H1 (cell line): ENCODE data around the gene KLHL15. TPM values are rescaled to one million over a fixed set of nuclear protein-coding genes. Genes with fewer than 3 reads are reported as not detected.

Source experiments
- CREB1 ChIP-seq: IDR thresholded peaks from 2 replicates; pipeline ENCODE4 v1.6.1; 2012; ENCODE audit warnings: inconsistent platforms
- CTBP2 ChIP-seq: IDR thresholded peaks from 2 replicates; pipeline ENCODE4 v1.7.0; 2011; ENCODE audit warnings: borderline replicate concordance, mild to moderate bottlenecking, moderate library complexity, mixed read lengths, low read length; ENCODE audit not compliant: insufficient read depth, insufficient read length
- NANOG ChIP-seq: IDR thresholded peaks from 2 replicates; pipeline ENCODE4 v1.6.1; 2011; ENCODE audit warnings: low read length, low read depth, mild to moderate bottlenecking, inconsistent platforms; ENCODE audit not compliant: insufficient read depth, poor library complexity, severe bottlenecking
- SAP30 ChIP-seq: fragments of 300-600 bp; sonication (generic); IDR thresholded peaks from 2 replicates; pipeline ENCODE4 v1.7.1; 2012; ENCODE audit warnings: low read length, moderate library complexity, mild to moderate bottlenecking, inconsistent platforms; ENCODE audit not compliant: insufficient read depth, insufficient replicate concordance
- SP1 ChIP-seq: IDR thresholded peaks from 2 replicates; pipeline ENCODE4 v1.6.1; 2011; ENCODE audit warnings: low read depth, low read length
- YY1 ChIP-seq: IDR thresholded peaks from 2 replicates; pipeline ENCODE4 v1.6.1; 2011; ENCODE audit warnings: low read depth, mild to moderate bottlenecking, low read length
- polyA plus RNA-seq, 7 experiments: library from polyadenylated mRNA; depleted of rRNA in 3 of 7; stranded (reverse) in 5 of 7; unstranded in 2 of 7; fragments of >200 nt in 5 of 7; fragments of 200-250 nt in 2 of 7; gene quantifications; 1 replicate in 5 of 7; 2 replicates in 1 of 7; 4 replicates in 1 of 7; pipeline versions ENCODE4 v1.2.1 to v1.2.3, GENCODE V29; 2011 to 2013; ENCODE audit warnings: missing spikeins in 2 of 7, mixed read lengths in 2 of 7
- total RNA-seq: library from RNA; stranded (reverse); fragmentation: NEBNext Ultra II Directional; extraction: Animal tissue kit (Norgen Biotek cat#: 25700); gene quantifications from 2 replicates; pipeline ENCODE4 v1.2.1, GENCODE V29; 2021

The KLHL15 gene
- total and polyA plus RNA-seq, 2 of the 8 experiments (the other 6 are each of a cell fraction or from before 2014, with no cell fraction given) = 3.7 to 8.9 TPM

DNA sequence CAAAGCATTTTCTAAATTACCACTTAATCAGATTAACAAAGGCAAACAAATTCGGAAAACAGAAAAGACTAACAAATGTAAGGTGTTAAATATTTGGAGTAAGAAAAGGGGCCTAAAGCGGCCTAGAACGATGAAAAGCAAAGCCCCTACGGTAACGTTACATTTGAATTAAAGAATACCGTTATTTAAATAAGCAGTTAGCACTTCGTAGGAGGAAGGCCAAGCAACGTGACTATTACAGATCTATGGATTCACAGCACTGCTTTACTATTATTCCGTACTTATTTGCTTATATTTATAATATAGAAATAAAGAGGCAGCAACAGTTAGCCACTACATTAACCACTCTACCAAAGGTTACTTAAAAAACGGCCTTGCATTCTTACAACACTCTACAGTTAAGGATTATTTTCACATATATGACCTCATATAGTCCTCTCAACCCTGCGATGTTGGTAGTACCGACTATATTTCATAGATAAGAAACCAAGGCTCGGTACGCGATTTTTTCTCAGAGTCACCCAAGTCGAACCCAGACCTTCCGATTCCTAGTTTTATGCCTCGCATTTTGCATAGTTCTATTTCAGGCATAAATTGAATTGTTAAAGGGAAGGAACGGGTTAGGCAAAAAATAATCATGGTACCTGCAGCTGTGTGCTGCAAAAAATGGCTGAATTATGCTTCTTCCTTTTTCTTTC, 2.9 kb downstream of the KLHL15 start (continued):
- TF ChIP-seq SAP30 = no peak
- no peak for TF ChIP-seq NANOG
- TF ChIP-seq YY1 = no peak
- no peak for TF ChIP-seq CTBP2
- TF ChIP-seq CREB1 = no peak
- no peak for TF ChIP-seq SP1
